NT2/D1 (cell line): ENCODE measurements around the gene ZC3H12D.

Source experiments
- SUZ12 ChIP-seq: IDR thresholded peaks from 2 replicates; pipeline ENCODE4 v1.6.1; 2011; ENCODE audit not compliant: insufficient read length, insufficient read depth; ENCODE audit errors: extremely low read depth
- YY1 ChIP-seq: IDR thresholded peaks from 2 replicates; pipeline ENCODE4 v1.6.1; 2011; ENCODE audit not compliant: insufficient read length, insufficient read depth
- ZNF274 ChIP-seq: IDR thresholded peaks from 2 replicates; pipeline ENCODE4 v1.6.1; 2011; ENCODE audit warnings: mild to moderate bottlenecking, low read depth, low read length

- TF ChIP-seq ZNF274, result no peak
- no peak for TF ChIP-seq YY1
- TF ChIP-seq SUZ12, result no peak
These were observed 45.2 kb downstream of the ZC3H12D start for GRCh38 chr6:149439626-149440025.
